ENCODE measurements around the gene PDE6B. TPM values are rescaled to one million over a fixed set of nuclear protein-coding genes. Genes with fewer than 3 reads are reported as not detected.
"Not testable (repeated sequence)": the region's sequence is repeated elsewhere in the genome, so short reads cannot be mapped to it uniquely, and the experiment has no call there.

PDE6B gene
- total RNA-seq, 1 donor from 2014 or later = 15.1 TPM

DNA sequence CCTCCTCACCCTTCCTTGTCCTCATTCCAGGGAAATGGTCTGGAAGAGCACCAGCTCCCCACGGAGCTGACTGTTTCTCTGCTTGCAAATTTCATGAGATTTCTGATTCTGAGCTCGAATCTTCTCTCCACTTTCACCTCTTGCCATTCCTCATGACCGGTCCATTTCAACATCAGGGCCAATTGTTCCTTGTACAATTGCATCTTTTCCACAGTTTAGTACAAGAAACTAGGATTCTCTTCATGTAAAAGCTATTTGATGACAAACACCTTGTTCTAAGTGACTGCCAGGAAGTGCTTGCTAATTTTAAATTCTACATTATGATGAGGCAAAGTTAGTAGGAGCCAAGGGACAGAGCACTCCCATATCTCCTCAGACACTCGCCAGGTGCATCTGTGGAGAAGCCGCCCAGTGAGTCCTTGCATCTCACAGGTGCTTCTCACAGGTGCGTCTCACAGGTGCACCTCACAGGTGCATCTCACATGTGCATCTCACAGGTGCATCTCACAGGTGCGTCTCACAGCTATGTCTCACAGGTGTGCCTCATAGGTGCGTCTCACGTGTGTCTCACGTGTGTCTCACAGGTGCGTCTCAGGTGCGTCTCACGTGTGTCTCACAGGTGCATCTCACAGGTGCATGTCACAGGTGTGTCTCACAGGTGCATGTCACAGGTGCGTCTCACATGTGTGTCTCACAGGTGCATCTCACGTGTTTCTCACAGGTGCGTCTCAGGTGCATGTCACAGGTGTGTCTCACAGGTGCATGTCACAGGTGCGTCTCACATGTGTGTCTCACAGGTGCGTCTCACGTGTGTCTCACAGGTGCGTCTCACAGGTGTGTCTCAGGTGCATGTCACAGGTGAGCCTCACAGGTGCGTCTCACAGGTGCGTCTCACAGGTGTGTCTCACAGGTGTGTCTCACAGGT lies 3.0 kb upstream of the PDE6B start:
- no peak for DNase-seq (ENCODE audit: low spot score)

DNA sequence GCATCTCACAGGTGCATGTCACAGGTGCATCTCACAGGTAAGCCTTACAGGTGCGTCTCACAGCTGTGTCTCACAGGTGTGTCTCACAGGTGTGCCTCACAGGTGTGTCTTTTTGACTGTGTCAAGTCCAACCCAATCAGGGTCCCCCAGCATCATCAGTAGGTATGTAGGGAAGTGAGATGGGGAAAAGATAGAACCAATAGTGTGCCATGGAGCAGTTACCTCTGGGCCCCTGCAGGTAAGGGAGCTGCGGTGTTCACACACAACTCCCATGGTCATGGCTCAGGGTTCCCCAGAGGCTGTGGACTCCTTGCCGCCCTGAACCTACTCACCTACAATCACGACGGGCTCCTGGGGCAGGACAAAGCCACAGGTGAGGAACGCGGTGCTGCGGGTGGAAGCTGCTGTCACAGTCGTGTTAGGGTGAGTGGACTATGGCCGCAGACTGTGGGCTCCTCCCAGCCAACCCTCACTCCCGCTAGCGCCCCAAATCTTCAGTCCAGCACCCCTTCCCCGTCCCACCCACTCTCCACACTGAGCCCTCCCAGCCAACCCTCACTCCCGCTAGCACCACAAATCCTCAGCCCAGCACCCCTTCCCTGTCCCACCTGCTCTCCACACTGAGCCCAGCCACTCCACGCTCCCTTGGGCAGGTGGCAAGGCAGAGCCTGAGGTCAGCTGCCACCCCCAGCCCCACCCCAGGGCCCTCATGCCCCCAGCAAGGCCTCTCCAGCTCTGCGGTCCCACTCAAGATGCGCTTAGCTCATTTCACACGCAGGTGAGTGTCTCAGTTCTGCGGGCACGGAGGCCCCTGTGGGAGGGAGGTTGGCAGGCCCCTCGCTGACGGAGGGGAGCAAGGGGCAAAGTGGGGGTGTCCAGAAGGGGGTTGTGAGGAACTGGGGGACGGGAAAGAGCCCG lies 2.1 kb upstream of the PDE6B start:
- DNase-seq (ENCODE audit: low spot score) = no peak

DNA sequence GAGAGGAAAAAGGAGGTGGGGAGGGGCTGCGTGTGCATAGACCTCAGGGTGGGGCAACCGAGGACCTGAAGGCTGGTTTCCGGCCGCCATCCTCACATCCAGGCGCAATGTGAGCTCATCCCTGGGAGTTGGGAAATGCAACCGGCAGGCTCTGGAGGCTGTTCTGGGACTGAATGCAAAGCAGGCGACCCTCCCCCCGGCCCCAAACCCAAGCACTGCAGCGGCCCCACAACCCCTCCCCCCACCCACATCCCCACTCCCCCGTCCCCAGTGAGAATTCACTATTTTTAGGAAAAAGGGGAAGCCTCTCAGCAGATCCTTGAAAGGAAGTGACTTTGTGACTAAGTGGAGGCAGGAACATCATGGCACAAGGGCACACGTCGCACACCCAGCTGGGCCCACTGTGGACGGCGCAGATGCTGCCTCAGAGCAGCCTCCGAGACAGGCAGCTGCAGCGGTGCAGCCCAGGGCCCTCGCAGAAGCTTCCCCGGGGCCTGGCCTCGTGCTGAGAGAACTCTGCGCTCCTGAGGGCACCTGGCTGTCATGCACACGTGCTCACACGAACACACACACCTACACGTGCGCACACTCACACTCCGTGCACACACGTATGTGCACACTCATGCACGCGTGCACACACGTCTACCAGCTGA lies 1.3 kb upstream of the PDE6B start:
- no peak for DNase-seq (ENCODE audit: low spot score)

DNA sequence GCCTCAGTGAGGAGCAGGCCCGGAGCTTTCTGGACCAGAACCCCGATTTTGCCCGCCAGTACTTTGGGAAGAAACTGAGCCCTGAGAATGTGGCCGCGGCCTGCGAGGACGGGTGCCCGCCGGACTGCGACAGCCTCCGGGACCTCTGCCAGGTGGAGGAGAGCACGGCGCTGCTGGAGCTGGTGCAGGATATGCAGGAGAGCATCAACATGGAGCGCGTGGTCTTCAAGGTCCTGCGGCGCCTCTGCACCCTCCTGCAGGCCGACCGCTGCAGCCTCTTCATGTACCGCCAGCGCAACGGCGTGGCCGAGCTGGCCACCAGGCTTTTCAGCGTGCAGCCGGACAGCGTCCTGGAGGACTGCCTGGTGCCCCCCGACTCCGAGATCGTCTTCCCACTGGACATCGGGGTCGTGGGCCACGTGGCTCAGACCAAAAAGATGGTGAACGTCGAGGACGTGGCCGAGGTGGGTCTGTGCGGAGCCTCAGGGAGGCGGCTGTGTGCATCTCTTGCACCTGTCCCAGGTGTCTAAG lies 323 bp downstream of the PDE6B start:
- DNase-seq (ENCODE audit: low spot score) = no peak

DNA sequence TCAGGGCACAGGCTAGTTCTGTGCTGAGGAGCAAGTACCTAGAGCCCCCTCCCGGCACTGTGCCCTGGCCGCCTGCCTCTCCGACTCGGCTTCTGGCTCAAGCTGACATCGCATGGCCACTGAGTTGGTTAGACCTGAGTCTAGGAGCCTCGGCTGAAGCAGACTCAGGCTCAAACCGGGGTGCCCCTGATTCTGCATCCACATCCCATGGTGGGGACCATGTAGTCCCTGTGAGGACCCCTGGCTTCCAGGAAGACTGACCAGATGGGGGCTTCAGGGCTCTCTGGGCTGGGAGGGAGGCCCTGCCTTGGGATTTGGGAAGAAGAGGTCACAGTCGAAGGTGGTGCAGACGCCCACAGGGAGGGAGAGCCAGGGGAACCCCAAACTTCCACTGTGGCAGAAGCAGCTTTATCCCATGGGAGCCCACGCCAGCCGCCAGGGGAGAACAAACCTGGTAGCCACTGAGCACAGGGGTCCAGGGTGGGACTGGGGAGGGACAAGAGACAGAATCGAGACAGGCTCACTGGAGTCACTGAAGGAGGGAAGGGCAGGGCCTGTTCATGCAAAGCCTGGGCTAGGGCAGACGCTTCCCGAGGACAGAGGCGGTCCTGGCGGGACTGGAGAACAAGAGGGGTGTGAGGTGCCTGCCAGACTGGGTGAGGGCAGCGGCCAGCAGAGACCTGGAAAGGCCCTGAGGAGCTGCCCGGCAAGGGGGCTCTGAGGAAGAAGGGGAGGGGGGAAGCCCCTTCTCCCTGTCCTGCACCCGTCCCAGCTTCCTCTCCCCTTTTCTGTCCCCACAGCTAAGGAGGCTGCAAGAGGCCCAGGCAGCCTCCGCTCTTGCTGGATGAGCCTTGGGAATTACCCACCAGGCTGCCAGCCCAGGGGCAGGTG lies 1.1 kb downstream of the PDE6B start:
- DNase-seq (ENCODE audit: low spot score) = no peak

GRCh38 chr4:627347-628125 lies 2.2 kb downstream of the PDE6B start:
- DNase-seq (ENCODE audit: low spot score) = no peak

DNA sequence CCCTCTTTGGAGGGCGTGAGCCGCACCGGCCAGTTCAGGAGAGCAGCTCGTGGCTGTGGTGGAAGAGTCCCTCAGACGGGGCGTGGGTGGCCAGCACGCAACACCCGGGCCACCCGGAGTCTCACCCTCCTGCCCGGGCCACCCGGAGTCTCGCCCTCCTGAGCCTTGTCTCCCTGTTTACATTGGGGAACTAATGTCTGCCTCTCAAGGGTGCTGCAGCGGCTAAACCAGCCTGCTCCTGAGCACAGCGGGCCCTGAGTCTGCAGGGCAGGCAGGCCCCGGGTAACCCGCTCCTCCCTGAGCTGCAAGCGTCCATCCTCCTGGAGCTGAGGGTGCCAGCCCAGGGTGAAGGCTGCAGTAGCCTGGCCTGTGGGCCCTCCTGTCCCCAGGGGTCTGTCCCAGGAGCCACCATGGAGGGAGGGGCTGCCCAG lies 3.0 kb downstream of the PDE6B start:
- no peak for DNase-seq (ENCODE audit: low spot score)

DNA sequence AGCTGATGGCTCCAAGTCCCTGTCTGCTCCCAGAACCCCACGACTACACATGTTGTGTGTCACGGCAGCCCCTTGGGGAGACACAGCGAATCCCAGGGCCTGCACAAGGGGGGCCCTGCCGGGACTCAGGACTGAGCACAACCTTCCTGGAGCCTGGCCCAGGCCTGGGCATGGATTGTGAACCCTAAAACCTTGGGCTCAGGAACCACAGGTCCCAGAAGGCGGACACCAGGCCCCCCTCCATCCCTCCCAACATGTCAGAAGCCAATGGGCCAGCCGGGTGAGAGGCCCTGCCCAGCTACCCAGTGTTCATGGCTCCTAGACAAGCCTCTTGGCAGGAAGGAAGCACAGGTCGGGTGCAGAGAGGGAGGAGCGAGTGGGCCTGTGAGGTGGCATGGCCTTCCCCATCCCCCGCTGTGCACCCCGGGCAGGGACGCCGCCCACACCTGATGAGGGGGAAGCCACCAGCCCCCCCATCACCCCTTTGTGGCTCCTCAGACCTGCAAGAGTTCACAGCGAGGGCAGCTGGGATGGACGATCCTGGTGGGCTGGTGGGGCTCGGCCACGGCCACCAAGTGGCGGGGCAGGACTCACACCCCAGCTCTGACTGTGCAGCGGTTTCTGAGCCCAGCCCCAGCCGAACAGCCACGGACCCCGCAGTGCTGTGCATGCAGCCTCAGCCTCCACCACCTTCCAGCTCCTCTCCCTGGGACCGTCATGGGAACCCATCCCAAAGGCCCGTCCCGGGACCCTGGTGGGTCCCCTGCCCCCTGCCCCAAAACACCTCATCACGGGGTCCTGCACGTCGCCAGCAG lies 3.7 kb downstream of the PDE6B start:
- DNase-seq (ENCODE audit: low spot score) = no peak

DNA sequence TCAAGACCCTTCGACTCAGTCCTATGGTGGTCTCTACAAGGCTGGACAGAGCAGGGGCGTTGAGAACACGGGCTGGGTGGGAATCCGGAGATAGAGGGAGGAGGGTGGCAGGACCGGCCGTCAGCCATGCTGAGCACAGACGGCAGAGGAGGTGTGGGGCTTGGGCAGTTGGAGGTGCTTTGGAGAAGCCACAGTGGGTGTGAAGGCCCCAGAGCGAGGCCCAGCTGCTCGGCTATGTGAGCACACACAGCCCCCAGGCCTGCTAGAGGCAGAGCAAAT lies 4.2 kb downstream of the PDE6B start:
- DNase-seq (ENCODE audit: low spot score) = no peak

- no peak for DNase-seq (ENCODE audit: low spot score)
Measured at GRCh38 chr4:629915-630641, 4.7 kb downstream of the PDE6B start.

DNA sequence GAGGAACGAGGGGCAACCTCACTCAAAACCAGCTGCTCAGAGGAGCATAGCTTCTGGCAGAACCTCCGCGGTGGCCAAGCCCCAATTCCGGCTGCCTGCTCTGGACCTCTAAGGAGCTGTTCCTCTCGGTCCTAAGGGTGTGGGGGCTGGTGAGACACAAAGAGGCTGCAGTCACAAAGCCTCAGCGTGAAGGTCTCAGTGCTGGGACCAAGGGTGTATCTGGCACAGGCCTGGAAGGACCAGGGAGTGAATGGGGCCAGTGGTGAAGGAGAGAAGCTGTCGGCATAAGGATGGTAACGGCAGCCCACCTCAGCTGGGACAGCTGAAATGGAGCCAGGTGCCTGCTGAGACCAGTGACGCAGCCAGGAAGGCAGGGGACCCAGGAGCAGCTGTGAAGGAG lies 5.3 kb downstream of the PDE6B start:
- no peak for DNase-seq (ENCODE audit: low spot score)

- no peak for DNase-seq (ENCODE audit: low spot score)
Measured at GRCh38 chr4:632196-632790, 6.9 kb downstream of the PDE6B start.

DNA sequence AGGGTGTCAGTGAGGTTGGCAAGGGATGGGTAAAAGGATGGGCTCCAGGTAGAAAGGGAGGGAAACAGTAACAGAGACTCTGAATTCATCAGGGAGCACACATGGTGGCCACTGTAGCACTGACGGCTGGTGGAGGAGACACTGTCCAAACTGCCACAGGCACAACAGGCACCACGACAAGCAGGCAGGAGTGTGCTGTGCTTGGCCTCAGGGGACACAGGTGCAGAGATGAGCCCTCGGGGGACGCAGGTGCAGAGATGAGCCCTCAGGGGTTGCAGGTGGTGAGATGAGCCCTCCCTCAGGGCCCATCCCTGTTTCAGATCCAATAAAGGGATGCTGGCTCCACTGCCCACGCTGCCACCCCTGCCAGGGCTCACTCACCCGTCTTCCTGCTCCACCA lies 7.6 kb downstream of the PDE6B start:
- DNase-seq (ENCODE audit: low spot score) = no peak

GRCh38 chr4:633406-633805 lies 8.0 kb downstream of the PDE6B start:
- no peak for DNase-seq (ENCODE audit: low spot score)

- DNase-seq (ENCODE audit: low spot score) = no peak
Measured at GRCh38 chr4:633976-634598, 8.7 kb downstream of the PDE6B start.

DNA sequence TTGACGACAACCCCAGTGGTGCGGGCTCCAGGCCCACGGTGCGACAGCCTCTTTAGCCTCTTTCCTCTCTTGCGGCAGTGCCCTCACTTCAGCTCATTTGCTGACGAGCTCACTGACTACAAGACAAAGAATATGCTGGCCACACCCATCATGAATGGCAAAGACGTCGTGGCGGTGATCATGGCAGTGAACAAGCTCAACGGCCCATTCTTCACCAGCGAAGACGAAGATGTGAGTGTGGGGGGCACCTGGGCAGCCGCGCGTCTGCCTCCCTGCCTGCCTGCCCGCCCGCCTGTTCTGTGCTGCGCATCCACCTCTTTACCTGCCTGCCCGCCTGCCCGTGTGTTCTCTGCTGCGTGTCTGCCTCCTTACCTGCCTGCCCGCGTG lies 9.2 kb downstream of the PDE6B start:
- DNase-seq (ENCODE audit: low spot score) = no peak

GRCh38 chr4:635066-635835 lies 9.9 kb downstream of the PDE6B start:
- DNase-seq (ENCODE audit: low spot score) = not testable (repeated sequence)

All from ureter (tissue), 1 donor.